HG03520 (cell line): ENCODE data around the gene ZNF84.

ENCODE experiments used
- ATAC-seq: cut with Tn5 transposase; IDR thresholded peaks from one replicate; pipeline ENCODE4 v1.9.1; 2021; ENCODE audit warnings: mild to moderate bottlenecking, moderate library complexity; ENCODE audit not compliant: unreplicated experiment

The ZNF84 gene

GRCh38 chr12:133037207-133038005 lies at the start of gene ZNF84:
ZNF84 (plus strand) TSS chr12:133037509; CDS start chr12:133041468, 3,959 bp downstream.
- peak; percentile 88 for ATAC-seq

GRCh38 chr12:132998741-132999140 lies 38.6 kb upstream of the ZNF84 start:
- no peak for ATAC-seq

DNA sequence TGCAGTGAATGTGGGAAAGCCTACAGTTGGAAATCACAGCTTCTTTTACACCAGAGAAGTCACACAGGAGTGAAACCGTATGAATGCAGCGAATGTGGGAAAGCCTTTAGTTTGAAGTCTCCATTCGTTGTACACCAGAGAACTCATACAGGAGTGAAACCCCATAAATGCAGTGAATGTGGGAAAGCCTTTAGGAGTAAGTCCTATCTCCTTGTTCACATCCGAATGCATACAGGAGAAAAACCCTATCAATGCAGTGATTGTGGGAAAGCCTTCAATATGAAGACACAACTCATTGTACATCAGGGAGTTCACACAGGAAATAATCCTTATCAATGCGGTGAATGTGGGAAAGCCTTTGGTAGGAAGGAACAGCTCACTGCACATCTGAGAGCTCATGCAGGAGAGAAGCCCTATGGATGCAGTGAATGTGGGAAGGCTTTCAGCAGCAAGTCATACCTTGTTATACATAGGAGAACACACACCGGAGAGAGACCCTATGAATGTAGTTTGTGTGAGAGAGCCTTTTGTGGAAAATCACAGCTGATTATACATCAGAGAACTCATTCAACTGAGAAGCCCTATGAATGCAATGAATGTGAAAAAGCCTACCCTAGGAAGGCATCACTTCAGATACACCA lies 26.5 kb upstream of the ZNF84 start:
- no peak for ATAC-seq

DNA sequence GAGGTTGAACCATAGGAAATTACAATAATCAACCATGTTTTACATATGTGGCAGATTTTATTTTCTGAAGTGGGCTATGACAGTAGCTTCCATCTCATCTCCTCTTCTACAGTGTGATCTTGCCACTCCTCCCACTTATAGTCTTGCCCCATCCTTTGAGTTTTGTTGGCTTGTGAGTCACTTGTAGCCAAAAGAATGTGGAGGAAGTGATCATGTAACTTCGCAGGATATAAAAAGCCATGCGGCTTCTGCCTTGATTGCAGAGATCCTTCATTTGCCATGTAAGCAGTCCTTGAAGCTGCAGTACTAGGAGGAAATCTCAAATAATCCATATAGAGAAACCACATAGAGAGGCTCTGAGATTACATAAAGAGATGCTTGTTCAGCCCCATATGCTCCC lies 13.7 kb upstream of the ZNF84 start:
- ATAC-seq = no peak

GRCh38 chr12:133026996-133027395 lies 10.3 kb upstream of the ZNF84 start:
- no peak for ATAC-seq

DNA sequence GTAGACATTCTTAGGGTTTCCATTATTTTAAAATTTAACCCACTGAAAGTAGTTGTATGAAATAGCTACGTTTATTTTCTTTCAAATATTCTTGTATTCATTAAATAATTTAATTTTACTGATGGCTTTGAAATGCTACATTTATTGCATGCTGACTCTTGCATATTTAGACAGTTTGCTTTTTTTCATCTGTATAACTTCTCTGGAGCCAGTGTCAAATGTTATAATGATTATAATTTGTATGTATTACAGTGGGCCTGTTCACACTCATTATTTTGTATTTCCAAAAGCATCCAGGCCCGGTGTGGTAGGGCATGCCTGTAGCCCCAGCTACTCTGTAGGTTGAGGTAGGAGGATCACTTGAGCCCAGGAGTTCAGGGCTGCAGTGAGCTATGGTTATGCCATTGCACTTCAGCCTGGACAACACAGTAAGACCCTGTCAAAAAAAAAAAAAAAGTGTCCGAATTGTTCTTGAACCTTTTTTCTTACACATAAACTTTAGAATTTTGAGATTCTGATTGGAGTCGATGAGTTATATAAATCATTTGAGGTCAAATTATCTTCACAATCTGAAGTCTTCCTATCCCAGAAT lies 905 bp downstream of the ZNF84 start:
- no peak for ATAC-seq

DNA sequence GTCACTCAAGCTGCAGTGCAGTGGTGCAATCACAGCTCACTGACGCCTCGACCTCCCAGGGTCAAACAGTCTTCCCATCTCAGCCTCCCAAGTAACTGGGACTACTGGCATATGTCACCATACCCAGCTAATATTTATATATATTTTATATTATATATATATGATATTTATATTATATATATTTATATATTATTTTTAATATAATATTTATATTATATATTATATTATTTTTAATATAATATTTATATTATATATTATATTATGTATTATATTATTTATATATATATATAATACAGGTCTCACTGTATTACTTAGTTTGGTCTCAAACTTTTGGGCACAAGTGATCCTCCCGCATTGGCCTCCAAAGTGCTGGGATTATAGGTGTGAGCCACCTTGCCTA lies 9.4 kb downstream of the ZNF84 start:
- no peak for ATAC-seq

DNA sequence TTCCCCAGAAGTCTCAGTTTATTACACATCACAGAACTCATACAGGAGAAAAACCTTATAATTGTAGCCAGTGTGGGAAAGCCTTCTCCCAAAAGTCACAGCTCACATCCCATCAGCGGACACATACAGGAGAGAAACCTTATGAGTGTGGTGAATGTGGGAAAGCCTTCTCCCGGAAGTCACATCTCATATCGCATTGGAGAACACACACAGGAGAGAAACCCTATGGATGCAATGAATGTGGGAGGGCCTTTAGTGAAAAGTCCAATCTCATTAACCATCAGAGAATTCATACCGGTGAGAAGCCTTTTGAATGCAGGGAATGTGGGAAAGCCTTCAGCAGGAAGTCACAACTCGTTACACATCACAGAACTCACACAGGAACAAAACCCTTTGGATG lies 20.1 kb downstream of the ZNF84 start:
- ATAC-seq = no peak

DNA sequence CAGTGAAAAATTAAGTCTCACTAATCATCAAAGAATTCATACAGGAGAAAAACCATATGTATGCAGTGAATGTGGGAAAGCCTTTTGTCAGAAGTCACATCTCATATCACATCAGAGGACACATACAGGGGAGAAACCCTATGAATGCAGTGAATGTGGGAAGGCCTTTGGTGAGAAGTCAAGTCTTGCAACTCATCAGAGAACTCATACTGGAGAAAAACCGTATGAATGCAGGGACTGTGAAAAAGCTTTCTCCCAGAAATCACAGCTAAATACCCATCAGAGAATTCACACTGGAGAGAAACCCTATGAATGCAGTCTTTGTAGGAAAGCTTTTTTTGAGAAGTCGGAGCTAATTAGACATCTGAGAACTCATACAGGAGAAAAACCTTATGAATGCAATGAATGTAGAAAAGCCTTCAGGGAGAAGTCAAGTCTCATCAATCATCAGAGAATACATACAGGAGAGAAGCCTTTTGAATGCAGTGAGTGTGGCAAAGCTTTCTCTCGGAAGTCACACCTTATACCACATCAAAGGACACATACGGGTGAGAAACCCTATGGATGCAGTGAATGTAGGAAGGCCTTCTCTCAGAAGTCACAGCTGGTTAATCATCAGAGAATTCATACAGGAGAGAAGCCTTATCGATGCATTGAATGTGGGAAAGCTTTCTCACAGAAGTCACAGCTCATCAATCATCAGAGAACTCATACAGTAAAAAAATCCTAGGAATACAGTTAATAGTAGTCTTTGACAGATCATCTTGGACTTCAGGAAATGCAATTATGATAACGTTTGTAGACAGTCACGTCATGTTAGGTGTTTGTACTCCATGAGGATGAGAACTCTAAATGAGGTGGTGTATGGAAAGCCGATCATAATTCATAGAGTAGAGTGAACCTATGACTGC lies 21.1 kb downstream of the ZNF84 start:
- no peak for ATAC-seq

DNA sequence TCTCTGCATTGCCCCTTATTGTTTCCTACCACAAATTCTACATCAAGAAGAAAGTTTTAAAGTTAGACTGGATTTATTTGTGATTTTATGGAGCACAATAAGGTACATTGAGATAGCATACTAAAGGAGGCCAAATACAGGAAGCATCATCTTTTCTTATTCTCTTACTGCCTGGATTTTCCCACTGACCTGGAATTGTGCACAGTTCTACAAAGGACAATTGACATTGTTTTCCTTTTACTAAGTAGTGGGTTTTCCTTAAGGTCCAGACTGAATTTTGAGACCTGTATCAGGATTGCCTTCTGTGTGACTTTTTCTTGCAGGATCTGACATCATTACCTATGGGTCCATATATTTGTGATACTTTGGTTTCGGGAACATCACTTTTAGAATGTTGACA lies 24.6 kb downstream of the ZNF84 start:
- no peak for ATAC-seq

- no peak for ATAC-seq
Measured at GRCh38 chr12:133063556-133063955, 26.2 kb downstream of the ZNF84 start.

- no peak for ATAC-seq
Measured at GRCh38 chr12:133073836-133074235, 36.5 kb downstream of the ZNF84 start.

GRCh38 chr12:133080026-133080367 lies 42.7 kb downstream of the ZNF84 start:
- ATAC-seq = peak; percentile 71

GRCh38 chr12:133080368-133081158 lies 43.3 kb downstream of the ZNF84 start, which contains the start of gene ZNF140:
ZNF140 (plus strand) TSS chr12:133080923; CDS start chr12:133081321, 398 bp downstream.
- peak; percentile 70 for ATAC-seq

GRCh38 chr12:133081159-133081780 lies 44.0 kb downstream of the ZNF84 start:
- no peak for ATAC-seq

- no peak for ATAC-seq
Measured at GRCh38 chr12:133083345-133083744, 46.0 kb downstream of the ZNF84 start.

- no peak for ATAC-seq
Measured at GRCh38 chr12:133105620-133106019, 68.3 kb downstream of the ZNF84 start.

- no peak for ATAC-seq
Measured at GRCh38 chr12:133106253-133106652, 68.9 kb downstream of the ZNF84 start.

- ATAC-seq = no peak
Measured at GRCh38 chr12:133107121-133107520, 69.8 kb downstream of the ZNF84 start.

DNA sequence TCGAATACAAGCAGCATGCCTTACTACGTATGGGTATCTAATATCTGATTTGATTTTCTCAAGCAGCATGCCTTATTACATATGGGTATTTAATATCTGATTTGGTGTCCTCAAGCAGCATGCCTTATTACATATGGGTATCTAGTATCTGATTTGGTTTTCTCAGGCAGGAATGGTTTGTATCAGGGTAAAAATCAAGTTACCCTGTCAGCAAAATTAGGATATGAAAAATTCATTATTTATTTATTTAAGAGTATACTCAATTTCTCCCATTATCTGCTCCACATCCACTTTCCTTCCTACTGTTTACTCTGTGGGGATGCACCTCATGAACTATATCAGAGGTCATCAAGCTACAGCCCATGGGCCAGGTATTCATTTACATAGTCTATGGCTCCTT lies 70.8 kb downstream of the ZNF84 start:
- no peak for ATAC-seq
